Smooth muscle cell (in vitro differentiated cells): ENCODE measurements around the gene LUZP2. TPM values are rescaled to one million over a fixed set of nuclear protein-coding genes. Genes with fewer than 3 reads are reported as not detected.

Experiments
- DNase-seq: peaks from one replicate; lab custom pipeline; 2025; ENCODE audit not compliant: unreplicated experiment; lab: John Stamatoyannopoulos, UW
- H2AFZ ChIP-seq: fragments of 200-600 bp; sonication (generic); 2 replicates; pipeline ENCODE4 v1.6.0; 2016; ENCODE audit warnings: antibody characterized with exemption, low read depth, mild to moderate bottlenecking
- H3F3A ChIP-seq: fragments of 200-600 bp; sonication (generic); 2 replicates; pipeline ENCODE4 v1.6.0; 2017; ENCODE audit warnings: antibody characterized with exemption, low read depth
- H3K27ac ChIP-seq: fragments of 200-600 bp; sonication (generic); 2 replicates; pipeline ENCODE4 v1.5.1; 2016; ENCODE audit warnings: low read depth, mild to moderate bottlenecking
- H3K27me3 ChIP-seq: fragments of 200-600 bp; sonication (generic); 2 replicates; pipeline ENCODE4 v1.6.1; 2016; ENCODE audit warnings: low read depth, mild to moderate bottlenecking
- H3K36me3 ChIP-seq: fragments of 200-600 bp; sonication (generic); 2 replicates; pipeline ENCODE4 v1.5.1; 2016; ENCODE audit warnings: low read depth
- H3K4me1 ChIP-seq: fragments of 200-600 bp; sonication (generic); 2 replicates; pipeline ENCODE4 v1.5.1; 2016; ENCODE audit warnings: low read depth
- H3K4me2 ChIP-seq: fragments of 200-600 bp; sonication (generic); 2 replicates; pipeline ENCODE4 v1.6.0; 2016; ENCODE audit warnings: mild to moderate bottlenecking
- H3K4me3 ChIP-seq: fragments of 200-600 bp; sonication (generic); 2 replicates; pipeline ENCODE4 v1.5.1; 2016; ENCODE audit warnings: mild to moderate bottlenecking
- H3K79me2 ChIP-seq: fragments of 200-600 bp; sonication (generic); 2 replicates; pipeline ENCODE4 v1.6.0; 2016; ENCODE audit warnings: low read depth, mild to moderate bottlenecking
- H3K9ac ChIP-seq: fragments of 200-600 bp; sonication (generic); 2 replicates; pipeline ENCODE4 v1.6.0; 2016; ENCODE audit warnings: low read depth
- H3K9me3 ChIP-seq: fragments of 200-600 bp; sonication (generic); replicated peaks from 2 replicates; pipeline ENCODE4 v1.5.1; 2016; ENCODE audit warnings: low read depth
- H4K20me1 ChIP-seq: fragments of 200-600 bp; sonication (generic); 2 replicates; pipeline ENCODE4 v1.6.0; 2016; ENCODE audit warnings: low read depth
- WGBS: methylation state at CpG from one replicate; pipeline ENCODE4 v1.1.7; 2016; ENCODE audit warnings: low lambda C conversion rate; 5-methylcytosine and 5-hydroxymethylcytosine counted together
- polyA plus RNA-seq: library from polyadenylated mRNA; unstranded; fragments of >200 nt; fragmentation: Nextera tagmentation; extraction: Ambion mirVana; gene quantifications from 2 replicates; pipeline ENCODE4 v1.2.1, GENCODE V29; 2016
- total RNA-seq: library from RNA; depleted of rRNA; stranded (reverse); fragments of >200 nt; gene quantifications from 2 replicates; pipeline ENCODE4 v1.2.3, GENCODE V29; 2014
- TF ChIP-seq, protein P1 (sequence below): fragments of 200-600 bp; sonication (generic); IDR thresholded peaks from 2 replicates; pipeline ENCODE4 v1.5.1; 2017; ENCODE audit warnings: borderline replicate concordance, mild to moderate bottlenecking, antibody characterized with exemption; ENCODE audit not compliant: insufficient read depth, poor library complexity, severe bottlenecking

The LUZP2 gene
- total and polyA plus RNA-seq, 2 experiments from 2014 or later: 1.1 to 1.3 TPM

DNA sequence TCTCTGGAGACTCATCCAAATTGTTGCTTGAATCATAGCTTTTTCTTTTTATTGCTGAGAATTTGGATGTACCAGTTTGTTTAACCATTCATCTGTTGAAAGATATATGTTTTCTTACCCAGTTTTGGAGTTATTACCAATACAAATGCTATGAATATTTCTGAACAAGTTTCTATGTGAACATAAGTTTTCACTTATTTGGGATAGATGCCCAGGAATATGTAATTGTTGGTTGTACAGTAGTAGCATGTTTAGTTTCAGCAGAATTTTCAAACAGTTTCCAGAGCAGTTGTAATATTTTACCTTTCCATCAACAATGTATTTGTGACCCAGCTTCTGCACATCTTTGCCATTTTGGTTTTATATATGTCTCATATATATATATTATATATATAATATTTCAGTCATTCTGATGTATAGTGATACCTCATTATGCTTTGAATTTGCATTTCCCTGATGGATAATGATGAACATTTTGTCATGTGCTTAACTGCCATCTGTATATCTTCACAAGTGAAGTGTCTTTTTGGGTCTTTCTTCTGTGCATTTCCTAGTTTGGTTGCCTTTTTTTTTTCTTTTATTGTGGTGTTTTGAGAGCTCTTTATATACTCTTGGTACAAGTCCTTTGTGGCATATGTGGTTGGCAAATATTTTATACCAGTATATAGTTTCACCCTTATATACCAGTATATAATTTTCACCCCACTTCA, 118.8 kb downstream of the LUZP2 start:
- Histone ChIP-seq H3K4me3 (no peak overlapping the region), H3K4me1 (no peaks in the 10 kb centered on the region), H3K27me3 (no peaks in the 10 kb centered on the region), H3K27ac (no peak overlapping the region), H2AFZ (no peak overlapping the region), H3K79me2 (no peaks in the 10 kb centered on the region), H3K36me3 (no peaks in the 10 kb centered on the region), H3K4me2 (no peak overlapping the region), H4K20me1 (no peaks in the 10 kb centered on the region), H3K9ac (no peak overlapping the region), H3K9me3 (no peaks in the 10 kb centered on the region), H3F3A (no peaks in the 10 kb centered on the region)
- TF ChIP-seq, protein P1, sequence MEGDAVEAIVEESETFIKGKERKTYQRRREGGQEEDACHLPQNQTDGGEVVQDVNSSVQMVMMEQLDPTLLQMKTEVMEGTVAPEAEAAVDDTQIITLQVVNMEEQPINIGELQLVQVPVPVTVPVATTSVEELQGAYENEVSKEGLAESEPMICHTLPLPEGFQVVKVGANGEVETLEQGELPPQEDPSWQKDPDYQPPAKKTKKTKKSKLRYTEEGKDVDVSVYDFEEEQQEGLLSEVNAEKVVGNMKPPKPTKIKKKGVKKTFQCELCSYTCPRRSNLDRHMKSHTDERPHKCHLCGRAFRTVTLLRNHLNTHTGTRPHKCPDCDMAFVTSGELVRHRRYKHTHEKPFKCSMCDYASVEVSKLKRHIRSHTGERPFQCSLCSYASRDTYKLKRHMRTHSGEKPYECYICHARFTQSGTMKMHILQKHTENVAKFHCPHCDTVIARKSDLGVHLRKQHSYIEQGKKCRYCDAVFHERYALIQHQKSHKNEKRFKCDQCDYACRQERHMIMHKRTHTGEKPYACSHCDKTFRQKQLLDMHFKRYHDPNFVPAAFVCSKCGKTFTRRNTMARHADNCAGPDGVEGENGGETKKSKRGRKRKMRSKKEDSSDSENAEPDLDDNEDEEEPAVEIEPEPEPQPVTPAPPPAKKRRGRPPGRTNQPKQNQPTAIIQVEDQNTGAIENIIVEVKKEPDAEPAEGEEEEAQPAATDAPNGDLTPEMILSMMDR: no peak
- no peak for DNase-seq

DNA sequence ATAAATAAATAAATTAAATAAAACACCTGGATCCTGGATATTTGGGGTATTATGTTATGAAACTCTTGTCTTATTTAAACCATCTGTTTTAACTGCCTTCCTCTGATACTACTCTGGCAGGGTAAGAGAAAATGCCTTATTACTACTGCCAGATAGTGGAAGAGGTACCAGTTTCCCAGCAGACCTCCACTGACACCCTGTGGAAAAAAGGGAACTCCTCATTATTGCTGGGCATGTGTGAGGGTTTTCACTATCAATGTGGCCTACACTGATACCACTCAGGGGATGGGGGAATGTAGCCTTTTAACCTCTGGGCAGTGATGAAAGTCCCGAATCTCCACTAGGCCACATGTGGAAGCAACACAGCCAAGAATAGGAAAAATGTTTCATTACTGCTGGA, 121.0 kb downstream of the LUZP2 start:
- H3K4me1 ChIP-seq: no peaks in the 10 kb centered on the region
- no peak overlapping the region for H3K4me3 ChIP-seq
- TF ChIP-seq, protein P1: no peak
- H4K20me1 ChIP-seq: no peaks in the 10 kb centered on the region
- H3K4me2 ChIP-seq: no peak overlapping the region
- H3K27ac ChIP-seq: no peak overlapping the region
- no peaks in the 10 kb centered on the region for H3K36me3 ChIP-seq
- no peak overlapping the region for H3K9ac ChIP-seq
- H3K9me3 ChIP-seq: no peaks in the 10 kb centered on the region
- no peaks in the 10 kb centered on the region for H3K79me2 ChIP-seq
- no peak for DNase-seq
- H2AFZ ChIP-seq: no peak overlapping the region
- 95% methylated on average over 1 of the region's 1 CpG for WGBS
- no peaks in the 10 kb centered on the region for H3F3A ChIP-seq
- H3K27me3 ChIP-seq: no peaks in the 10 kb centered on the region

DNA sequence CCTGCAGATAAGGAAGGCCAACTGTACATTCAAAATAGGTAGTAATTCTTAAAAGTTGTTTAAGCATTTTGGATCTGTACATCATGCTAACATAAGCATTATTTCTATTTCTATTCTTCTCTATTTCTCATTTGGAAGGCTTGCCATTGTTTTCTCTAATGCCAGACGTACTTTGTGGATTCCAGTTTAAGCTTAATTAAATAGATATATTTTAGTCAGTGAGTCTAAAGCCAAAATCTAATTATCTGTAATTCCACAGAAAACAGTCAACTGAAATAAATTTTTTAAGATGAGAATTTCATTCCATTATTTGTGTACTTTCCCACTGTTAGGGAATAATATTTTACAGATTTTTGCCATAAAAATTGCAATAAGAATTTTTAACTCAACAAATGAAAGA, 123.0 kb downstream of the LUZP2 start:
- Histone ChIP-seq H3K79me2 (no peaks in the 10 kb centered on the region), H3K27ac (no peak overlapping the region), H2AFZ (no peak overlapping the region), H3K27me3 (no peaks in the 10 kb centered on the region), H3K4me1 (no peaks in the 10 kb centered on the region), H4K20me1 (no peaks in the 10 kb centered on the region), H3K36me3 (no peaks in the 10 kb centered on the region), H3K4me2 (no peak overlapping the region), H3K9ac (no peak overlapping the region), H3K9me3 (no peaks in the 10 kb centered on the region), H3K4me3 (no peak overlapping the region), H3F3A (no peaks in the 10 kb centered on the region)
- 90% methylated on average over 1 of the region's 1 CpG for WGBS
- no peak for DNase-seq
- TF ChIP-seq, protein P1: no peak

DNA sequence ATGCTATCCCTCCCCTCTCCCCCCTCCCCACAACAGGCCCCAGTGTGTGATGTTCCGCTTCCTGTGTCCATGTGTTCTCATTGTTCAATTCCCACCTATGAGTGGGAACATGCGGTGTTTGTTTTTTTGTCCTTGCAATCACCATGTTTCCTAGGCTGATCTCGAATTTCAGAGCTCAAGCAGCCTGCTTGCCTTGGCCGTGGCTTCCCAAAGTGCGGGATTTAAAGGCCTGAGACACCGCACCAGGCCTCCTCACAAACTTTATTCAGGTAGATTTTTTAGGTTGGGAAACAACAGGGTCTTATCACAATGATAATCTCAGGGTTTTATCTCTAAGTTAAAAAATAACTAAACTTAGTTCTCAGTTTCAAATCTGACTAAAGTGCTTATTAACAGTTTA, 125.4 kb downstream of the LUZP2 start:
- no peak overlapping the region for H3K27ac ChIP-seq
- WGBS: 80% methylated on average over 6 of the region's 6 CpGs
- no peaks in the 10 kb centered on the region for H3K36me3 ChIP-seq
- H2AFZ ChIP-seq: no peak overlapping the region
- no peak overlapping the region for H3K9ac ChIP-seq
- H3K27me3 ChIP-seq: no peaks in the 10 kb centered on the region
- H3F3A ChIP-seq: no peaks in the 10 kb centered on the region
- H3K4me1 ChIP-seq: no peaks in the 10 kb centered on the region
- H4K20me1 ChIP-seq: no peaks in the 10 kb centered on the region
- no peak overlapping the region for H3K4me3 ChIP-seq
- no peak overlapping the region for H3K4me2 ChIP-seq
- DNase-seq: no peak
- H3K79me2 ChIP-seq: no peaks in the 10 kb centered on the region
- no peaks in the 10 kb centered on the region for H3K9me3 ChIP-seq
- TF ChIP-seq, protein P1: no peak
